Fibroblast of skin of left quadriceps (primary cell): ENCODE measurements around the gene NUP85.
"Not testable (repeated sequence)": the region's sequence is repeated elsewhere in the genome, so short reads cannot be mapped to it uniquely, and the experiment has no call there.

ENCODE experiments used
- DNase-seq, 2 experiments: peaks; one replicate each; pipeline ENCODE4 v3.0.0-alpha.2; 2013; ENCODE audit warnings: low read depth in 2 of 2

The NUP85 gene, protein sequence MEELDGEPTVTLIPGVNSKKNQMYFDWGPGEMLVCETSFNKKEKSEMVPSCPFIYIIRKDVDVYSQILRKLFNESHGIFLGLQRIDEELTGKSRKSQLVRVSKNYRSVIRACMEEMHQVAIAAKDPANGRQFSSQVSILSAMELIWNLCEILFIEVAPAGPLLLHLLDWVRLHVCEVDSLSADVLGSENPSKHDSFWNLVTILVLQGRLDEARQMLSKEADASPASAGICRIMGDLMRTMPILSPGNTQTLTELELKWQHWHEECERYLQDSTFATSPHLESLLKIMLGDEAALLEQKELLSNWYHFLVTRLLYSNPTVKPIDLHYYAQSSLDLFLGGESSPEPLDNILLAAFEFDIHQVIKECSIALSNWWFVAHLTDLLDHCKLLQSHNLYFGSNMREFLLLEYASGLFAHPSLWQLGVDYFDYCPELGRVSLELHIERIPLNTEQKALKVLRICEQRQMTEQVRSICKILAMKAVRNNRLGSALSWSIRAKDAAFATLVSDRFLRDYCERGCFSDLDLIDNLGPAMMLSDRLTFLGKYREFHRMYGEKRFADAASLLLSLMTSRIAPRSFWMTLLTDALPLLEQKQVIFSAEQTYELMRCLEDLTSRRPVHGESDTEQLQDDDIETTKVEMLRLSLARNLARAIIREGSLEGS

DNA sequence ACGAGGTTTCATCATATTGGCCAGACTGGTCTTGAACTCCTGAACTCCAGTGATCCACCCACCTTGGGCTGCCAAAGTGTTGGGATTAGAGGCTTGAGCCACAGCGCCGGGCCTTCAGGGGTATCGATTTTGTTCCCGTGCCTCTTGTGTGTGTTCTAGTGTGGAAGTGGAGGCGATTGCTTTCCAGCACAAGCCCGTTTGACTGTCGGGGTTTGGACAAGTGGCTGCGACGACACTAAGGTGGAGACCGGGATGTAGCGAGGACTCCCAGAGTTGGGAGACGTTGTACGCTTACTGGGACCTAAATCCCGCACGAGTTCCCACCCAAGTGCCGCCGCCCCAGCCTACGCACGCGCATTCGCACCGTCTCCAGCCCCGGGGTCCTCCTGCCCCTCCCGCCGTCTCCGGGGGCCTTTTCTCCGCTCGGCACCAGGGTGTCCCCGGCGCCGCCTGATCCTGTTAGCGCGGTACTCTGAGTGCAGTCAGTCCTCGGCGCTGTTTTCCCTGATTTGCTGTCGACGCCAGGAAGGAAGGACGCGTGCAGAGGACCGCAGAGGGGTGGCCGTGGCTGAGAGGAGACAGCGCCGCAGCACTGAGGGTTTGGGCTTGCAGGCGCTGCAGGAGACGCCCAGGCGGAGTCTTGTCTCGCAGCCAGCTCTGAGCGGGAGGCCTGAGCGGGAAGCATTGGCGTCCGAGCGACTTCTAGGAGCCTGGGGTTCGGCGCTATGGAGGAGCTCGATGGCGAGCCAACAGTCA is at the start of gene NUP85:
Gene NUP85, plus strand, starts transcription at position 643 of the 756 bp plus-strand sequence. Its CDS starts 83 bp downstream, at position 726.
- peak; percentile 85 for DNase-seq

DNA sequence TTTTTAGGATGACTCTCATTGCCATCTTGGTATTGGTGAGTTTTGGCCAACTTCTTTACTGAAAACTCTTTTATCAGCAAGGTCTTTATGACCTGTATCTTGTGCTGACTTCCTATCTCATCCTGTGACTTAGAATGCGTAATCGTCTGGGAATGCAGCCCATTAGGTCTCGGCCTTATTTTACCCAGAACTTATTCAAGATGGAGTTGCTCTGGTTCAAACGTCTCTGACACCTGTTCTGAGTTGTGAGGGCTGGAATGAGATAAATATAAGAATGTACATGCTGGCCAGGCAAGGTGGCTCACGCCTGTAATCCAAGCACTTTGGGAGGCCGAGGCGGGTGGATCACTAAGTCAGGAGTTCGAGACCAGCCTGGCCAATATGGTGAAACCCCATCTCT is 47.0 kb upstream of the NUP85 start:
- not testable (repeated sequence) for DNase-seq

DNA sequence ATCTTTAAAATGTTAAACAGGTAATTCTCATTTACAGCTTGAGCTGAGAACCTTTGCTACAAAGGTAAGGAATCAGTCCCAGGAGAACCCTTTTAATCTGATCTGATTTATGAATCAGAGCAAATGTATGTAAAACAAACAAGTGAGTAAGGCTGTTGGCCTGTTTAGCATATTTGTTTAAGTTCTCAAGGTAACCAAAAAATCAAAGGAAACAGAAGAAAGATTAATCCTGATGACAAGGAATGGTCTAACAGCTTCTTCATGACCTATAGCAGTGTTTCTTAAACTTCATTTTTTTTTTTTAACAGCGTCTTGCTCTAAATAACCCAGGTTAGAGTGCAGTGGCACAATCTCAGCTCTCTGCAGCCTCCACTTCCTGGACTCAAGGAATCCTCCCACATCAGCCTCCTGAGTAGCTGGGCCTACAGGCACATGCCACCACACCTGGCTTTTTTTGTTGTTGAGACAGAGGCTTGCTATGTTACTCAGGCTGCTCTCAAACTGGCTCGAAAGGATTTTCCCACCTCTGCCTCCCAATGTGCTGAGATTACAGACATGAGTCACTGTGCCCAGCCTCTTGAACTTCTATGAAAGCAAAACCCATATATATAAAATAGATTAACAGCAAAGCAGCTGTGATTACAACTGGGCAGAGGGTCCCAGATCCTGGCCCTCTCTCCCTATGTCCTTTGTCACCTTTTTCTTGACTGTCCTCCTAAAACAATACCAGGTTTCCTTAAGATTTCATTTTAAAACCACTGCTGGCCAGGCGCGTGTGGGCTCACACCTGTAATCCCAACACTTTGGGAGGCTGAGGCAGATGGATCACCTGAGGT is 46.1 kb upstream of the NUP85 start:
- no peak for DNase-seq

DNA sequence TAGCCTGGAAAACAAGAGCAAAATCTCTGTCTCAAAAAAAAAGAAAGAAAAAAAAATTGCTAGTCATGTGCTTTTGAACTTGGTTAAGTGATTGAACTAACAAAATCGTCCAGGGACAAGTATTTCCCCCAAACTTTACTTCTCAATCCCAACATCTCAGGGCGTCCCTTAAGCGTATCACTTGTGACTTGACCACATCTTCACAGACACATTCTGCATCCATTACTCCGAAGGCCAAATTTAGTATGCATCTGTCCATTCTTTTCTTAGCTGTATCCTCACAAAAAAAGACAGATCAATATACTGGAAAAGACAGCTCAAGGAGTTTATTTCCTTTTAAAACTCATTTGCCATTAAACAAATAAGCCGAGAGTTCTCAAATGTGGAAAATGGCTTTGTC is 45.3 kb upstream of the NUP85 start:
- DNase-seq, result no peak

DNA sequence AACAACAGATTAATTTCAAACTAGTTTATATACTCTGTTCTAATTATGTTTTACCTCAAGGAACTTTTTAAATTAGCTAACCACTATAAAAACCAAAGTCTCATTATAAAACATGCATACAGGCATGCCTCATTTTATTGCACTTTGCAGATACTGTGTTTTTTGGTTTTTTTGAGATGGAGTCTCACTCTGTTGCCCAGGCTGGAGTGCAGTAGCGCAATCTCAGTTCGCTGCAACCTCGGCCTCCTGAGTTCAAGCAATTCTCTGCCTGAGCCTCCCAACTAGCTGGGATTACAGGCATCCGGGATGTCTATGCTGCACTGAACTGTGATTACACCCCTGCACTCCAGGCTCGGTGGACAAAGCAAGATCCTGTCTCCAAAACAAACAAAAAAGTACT is 42.4 kb upstream of the NUP85 start:
- no peak for DNase-seq

DNA sequence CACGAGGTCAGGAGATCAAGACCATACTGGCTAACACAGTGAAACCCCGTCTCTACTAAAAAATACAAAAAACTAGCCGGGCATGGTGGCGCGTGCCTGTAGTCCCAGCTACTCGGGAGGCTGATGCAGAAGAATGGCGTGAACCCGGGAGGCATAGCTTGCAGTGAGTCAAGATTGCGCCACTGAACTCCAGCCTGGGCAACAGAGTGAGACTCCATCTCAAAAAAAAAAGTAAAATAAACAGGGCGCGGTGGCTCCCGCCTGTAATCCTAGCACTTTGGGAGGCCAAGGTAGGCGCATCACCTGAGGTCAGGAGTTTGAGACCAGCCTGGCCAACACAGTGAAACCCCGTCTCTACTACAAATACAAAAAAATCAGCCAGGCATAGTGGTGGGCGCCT is 40.9 kb upstream of the NUP85 start:
- DNase-seq, result not testable (repeated sequence)

DNA sequence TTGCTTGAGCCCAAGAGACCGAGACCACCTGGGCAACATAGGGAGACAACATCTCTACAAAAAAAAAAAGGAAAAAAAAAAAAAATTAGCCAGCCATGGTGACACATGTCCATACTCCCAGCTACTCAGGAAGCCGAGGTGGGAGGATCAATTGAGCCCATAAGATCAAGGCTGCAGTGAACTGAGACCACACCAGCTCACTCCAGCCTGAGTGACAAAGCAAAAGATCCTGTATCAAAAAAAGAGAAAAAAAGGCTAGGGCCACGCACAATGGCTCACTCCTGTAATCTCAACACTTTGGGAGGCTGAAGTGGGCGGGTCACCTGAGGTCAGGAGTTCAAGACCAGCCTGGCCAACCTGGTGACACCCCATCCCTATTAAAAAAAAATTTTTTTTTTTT is 36.5 kb upstream of the NUP85 start:
- DNase-seq, result no peak

DNA sequence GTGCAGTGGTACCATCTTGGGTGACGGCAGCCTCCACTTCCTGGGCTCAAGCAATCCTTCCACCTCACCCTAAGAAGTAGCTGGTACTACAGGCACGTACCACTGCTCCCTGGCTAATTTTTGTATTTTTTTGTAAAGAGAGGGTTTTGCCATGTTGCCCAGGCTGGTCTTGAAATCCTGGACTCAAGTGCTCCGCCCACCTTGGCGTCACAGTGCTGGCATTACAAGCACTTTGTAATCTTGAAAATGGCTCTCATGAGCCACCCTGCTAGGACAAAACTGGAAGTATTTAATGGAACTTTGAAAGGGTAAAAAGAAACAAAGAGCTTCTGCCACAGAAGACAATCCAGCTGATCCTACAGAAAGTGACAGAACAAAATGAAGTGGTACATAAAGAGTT is 32.0 kb upstream of the NUP85 start:
- no peak for DNase-seq

DNA sequence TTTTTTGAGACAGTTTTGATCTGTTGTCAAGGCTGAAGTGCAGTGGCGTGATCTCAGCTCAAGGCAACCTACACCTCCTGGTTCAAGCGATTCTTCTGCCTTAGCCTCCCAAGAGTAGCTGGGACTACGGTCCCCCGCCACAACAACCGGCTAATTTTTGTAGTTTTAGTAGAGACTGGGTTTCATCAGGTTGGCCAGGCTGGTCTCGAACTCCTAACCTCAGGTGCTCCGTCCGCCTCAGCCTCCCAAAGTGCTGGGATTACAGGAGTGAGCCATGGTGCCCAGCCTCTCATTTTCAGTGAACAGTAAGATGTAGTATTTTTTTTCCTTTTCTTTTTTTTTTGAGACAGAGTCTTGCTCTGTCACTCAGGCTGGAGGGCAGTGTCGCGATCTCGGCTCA is 30.5 kb upstream of the NUP85 start:
- DNase-seq, result no peak

DNA sequence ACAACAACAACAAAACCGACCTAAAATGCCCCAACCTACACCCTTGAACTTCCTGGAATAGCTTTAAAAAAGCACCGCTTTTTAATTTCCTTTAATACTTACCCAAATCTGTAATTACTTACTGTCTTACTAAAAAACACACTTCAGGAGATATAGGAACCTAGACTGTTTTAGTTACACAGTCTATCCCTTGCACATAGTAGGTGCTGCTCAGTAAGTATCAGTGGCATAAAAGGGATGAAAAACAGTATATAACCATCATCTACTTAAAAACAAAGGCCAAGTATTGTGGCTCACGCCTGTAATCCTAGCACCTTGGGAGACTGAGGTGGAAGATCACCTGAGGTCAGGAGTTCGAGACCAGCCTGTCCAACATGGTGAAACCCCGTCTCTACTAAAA is 28.9 kb upstream of the NUP85 start:
- no peak for DNase-seq

DNA sequence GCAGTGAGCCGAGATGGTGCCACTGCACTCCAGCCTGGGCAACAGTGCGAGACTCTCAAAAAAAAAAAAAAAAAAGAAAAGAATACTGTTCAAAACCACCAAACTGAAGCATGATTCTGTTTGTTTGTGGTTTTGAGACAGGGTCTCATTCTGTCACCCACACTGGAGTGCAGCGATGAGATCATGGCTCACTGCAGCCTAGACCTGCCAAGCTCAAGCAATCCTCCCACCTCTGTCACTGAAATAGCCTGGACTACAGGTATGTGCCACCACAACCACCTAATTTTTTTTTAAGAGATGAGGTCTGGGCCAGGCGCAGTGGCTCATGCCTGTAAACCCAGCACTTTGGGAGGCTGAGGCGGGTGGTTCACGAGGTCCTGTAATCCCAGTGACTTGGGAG is 27.0 kb upstream of the NUP85 start:
- no peak for DNase-seq

DNA sequence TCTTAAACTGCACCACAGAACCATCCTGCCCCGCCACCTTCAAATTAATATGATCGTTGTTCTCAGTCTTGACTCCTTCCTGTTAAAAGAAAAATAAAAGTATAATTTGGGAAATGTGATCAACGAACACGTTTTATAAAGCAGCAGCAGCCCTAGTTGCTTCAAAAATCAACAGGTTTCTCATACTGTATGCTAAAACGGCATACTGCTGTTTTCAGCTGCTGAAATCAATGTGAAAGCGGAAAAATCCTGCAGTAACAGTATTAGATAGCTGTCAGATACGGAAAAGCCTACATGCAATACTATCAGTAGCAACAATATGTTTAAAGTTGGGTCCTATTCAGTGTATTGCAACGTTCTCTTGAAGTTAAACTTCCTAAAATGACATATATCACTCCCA is 24.4 kb upstream of the NUP85 start:
- DNase-seq, result no peak

DNA sequence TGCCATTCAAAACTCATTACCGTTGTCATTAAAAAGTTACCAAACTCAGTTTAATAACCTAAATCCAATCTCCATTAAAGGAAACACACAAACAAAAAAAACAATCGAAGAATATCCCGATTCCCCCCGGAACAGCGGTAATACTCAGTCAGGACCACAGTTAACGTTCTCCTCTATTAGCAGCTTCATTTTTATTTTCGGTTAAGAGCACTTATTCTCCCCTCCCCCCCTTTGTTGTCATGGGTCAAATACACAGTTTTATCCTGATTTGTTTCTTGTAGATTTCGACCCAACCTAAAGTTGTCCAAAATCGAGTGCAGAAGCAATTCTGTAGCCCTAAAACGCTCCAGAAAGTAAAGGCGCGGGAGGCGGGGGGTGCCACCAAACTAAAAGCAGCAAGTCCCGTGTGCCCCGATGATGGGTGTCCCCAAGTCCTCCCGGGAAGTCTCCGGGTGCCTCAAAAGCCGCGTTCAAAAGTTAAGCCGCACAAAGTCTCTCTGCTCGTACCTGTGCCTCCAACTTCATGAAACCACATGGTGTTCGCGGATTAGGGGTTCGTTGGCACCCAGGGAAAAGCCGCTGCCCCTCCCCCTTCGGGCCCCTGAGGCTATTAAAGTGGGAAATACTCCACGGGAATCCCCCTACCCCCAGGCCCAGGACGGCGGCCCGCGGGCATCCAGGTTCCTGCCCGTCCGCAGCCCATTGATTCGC is 23.7 kb upstream of the NUP85 start:
- no peak for DNase-seq

DNA sequence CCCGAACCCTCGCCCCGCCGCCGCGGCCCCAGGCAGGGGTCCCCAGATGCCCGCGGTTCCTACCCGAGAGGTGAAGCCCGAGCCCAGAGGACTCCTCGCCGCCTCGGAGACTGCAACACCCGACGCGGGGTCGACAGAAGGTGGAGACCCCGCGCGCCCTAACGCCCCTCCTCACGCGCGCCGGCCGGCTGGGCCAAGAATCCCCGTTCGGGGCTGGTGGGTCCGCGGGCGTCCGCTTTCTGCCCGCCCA is 23.2 kb upstream of the NUP85 start:
- no peak for DNase-seq

DNA sequence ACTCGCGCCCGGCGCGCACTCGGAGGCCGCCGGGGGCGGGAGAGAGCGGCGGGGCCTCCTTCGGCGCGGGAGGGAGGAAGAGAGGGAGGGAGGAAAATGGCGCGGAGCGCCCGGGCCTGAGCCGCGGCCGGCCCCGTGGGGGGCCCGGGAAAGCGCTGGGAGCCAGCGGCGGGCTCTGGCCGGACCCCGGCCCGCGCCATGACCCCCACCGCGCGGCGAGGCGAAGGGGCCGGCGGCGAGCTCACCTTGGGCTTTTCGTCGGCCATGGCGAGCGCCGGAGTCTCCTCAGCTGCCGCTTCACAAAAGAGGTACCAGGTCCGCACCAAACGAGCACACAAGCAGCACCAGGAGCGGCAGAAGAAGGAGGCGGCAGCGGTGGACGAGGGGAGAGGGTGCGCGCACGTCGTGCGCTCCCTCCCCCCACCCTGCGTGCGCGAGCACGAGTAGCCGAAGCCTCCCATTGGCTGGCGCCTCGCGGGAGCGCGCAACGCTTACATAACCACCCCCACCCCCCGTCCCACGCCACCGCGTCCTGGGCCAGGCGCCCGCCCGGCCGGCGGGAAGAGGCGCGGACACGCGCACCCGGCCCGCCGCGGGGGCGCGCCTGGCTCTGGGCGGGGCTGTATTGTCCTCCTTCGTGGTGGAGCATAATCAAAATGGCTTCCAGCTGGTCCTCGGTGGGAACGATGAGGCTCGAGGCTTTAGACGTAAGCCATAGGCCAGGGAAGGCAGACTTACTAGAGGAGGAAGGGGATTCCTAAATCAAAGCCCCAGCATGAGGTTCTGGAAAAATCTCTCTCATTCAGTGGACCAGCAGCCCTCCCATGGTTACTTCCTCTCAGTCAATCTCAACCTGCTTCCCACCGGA is 22.7 kb upstream of the NUP85 start, which contains the start of gene SUMO2:
Gene SUMO2, minus strand, starts transcription at position 391 of the 868 bp plus-strand sequence. Its CDS starts 125 bp downstream, at position 266.
- peak; percentile 91 to 92 for DNase-seq

DNA sequence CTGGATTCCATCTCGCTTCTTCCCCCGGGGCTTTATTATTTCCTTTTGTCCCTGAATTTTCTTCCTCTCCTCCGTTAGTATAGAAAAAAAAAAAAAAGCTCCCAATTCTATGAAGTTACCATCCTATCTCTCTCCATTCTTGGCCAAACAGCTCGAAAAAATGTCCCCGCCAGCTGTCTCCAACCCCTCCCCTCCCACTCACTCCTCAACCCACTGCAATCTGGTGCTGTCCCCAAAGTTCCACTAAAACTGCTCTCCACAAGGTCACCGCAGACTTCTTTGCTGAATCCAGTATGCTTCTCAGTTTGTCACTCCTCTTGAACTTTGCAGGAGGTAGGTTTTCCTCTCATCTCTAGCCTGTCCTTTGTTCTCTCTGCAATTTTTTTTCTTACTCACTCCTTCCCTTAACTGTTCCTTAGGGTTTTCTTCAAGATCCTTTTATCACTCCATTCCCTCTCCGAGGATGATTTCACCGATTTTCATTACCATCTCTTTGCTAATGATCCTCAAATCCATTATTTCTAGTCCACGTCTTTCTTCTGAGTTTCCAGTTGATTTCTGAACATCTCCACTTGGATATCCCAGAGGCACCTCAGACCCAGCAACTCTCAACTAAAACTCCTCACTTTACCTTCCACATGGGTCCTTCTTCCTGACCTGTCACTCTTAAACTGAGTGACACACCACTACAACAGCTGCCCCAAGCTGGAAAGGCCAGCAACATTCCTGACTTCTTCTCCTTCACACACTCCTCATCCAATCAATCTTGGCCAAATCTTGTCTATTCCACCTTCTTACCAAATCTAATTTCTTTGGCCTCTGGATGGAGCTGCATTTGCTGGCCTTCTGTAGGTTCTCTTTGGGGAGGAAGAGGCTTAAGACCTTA is 21.2 kb upstream of the NUP85 start:
- no peak for DNase-seq

DNA sequence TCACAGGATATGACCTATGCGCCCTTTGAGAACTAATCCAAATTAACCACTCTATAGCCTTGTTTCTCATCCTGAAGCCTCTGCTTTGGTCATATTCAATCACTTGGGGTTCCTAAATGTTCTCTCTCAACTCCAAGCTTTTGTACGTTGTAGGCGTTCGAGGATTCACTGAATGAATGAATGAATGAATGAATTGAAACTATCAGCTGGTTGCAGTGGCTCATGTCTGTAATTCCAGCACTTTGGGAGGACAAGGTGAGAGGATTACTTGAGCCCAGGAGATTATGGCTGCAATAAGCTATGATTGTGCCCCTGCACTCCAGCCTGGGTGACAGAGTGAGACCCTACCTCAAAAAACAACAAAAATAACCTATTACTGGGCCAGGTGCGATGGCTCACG is 16.9 kb upstream of the NUP85 start:
- no peak for DNase-seq

DNA sequence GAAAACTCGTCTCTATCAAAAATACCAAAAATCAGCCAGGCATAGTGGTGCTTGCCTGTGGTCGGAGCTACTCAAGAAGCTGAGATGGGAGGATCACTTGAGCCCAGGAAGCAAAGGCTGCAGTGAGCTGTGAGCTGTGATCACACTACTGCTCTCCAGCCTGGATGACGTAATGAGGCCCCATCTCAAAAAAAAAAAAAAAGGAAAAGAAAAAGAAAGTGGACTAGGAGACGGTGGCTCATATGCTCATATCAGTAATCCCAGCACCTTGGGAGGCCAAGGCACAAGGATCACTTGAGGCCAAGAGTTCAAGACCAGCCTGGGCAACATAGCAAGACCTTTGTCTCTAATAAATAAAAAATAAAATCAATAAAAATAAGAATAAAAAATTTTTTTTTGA is 13.9 kb upstream of the NUP85 start:
- DNase-seq, result no peak

DNA sequence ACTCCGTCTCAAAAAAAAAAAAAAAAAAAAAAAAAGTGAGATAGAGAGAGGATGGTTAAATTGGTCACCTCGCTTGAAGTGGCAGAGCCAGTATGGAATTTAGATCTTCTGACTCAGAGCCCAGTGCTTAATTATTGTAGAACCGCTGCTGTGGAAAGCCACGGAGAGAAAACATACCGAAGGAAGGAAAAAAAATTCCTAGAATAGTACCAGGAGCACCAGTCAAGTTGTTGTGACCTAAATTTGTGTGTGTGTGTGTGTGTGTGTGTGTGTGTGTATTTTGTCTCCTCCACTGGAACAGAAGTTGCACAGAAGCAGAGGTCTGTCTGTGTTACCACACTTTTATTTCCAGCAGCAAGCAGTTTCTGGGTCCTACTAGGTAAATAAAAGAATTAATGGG is 10.6 kb upstream of the NUP85 start:
- peak in 1 of 2 experiments; percentile 16 for DNase-seq
